ENCODE data around the gene SNORC. TPM values are rescaled to one million over a fixed set of nuclear protein-coding genes. Genes with fewer than 3 reads are reported as not detected.

The SNORC gene
- total and polyA plus RNA-seq, 2 of the 13 experiments (the other 11 are each of a cell fraction or from before 2014, with no cell fraction given) = 59.1 to 86.1 TPM

DNA sequence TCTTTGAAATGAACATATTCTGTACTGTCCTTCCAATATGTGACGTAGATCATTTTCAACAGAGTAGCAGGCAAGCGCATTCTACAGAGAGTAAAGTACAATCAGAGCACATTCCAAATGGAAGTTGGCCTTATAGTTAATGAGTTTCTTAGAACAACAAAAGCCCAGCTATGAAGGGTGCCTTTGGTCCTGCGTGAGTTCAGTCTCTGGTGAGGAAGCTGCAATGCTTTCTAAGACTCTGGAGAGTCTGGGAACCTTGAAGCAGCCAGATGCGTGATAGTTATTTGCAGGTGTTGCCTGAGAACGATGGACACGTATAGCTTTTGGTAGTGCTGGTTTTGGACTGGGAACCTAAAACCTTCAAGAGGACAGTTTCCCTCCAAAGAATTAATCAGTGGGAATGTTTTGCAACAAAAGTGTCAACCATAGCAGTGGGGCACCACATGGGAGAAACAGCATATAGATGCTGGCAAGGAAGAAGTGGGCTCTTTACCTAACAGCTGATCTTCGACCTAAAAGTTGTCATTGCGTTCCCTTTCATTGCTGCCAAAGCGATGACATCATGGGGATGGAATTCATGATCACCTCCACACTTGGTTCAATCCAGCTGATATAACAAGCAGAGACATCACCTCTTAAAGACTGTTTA lies 9.3 kb upstream of the SNORC start (continued):
- TF ChIP-seq, protein P1, sequence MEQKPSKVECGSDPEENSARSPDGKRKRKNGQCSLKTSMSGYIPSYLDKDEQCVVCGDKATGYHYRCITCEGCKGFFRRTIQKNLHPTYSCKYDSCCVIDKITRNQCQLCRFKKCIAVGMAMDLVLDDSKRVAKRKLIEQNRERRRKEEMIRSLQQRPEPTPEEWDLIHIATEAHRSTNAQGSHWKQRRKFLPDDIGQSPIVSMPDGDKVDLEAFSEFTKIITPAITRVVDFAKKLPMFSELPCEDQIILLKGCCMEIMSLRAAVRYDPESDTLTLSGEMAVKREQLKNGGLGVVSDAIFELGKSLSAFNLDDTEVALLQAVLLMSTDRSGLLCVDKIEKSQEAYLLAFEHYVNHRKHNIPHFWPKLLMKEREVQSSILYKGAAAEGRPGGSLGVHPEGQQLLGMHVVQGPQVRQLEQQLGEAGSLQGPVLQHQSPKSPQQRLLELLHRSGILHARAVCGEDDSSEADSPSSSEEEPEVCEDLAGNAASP (CRISPR knock-in tag; IDR thresholded peaks at IDR 0.05; ENCODE audit: borderline replicate concordance) = 0 out of 2 replicates have a peak, but pooled peaks have one; percentile 38
- TF ChIP-seq FOXA1 (IDR thresholded peaks at IDR 0.05) (no peak), FOXA1 (CRISPR knock-in tag; IDR thresholded peaks at IDR 0.05) (peak; percentile 36), ZSCAN25 (CRISPR knock-in tag; IDR thresholded peaks at IDR 0.05) (peak; percentile 66; the same call in 1 of the 2 replicates), HDAC2 (CRISPR knock-in tag; IDR thresholded peaks at IDR 0.05) (peak; percentile 64), RNF2 (conservative IDR thresholded peaks at IDR 0.05; ENCODE audit: low read depth) (0 out of 2 replicates have a peak, but pooled peaks have one; percentile 23), ZNF224 (CRISPR knock-in tag; IDR thresholded peaks at IDR 0.05) (no peak), ZNF501 (CRISPR knock-in tag; IDR thresholded peaks at IDR 0.05) (peak; percentile 37; the same call in 1 of the 2 replicates), ZNF331 (CRISPR knock-in tag; IDR thresholded peaks at IDR 0.05) (no peak; the same call in none of the 2 replicates), EZH2 (conservative IDR thresholded peaks at IDR 0.05; ENCODE audit: low read depth, low read length) (no peak), PRDM15 (CRISPR knock-in tag; IDR thresholded peaks at IDR 0.05) (no peak), ZBTB21 (CRISPR knock-in tag; IDR thresholded peaks at IDR 0.05) (peak; percentile 85), ZNF333 (CRISPR knock-in tag; IDR thresholded peaks at IDR 0.05; ENCODE audit: borderline replicate concordance) (no peak), ZNF326 (CRISPR knock-in tag; IDR thresholded peaks at IDR 0.05; ENCODE audit: borderline replicate concordance) (no peak; the same call in 1 of the 2 replicates), EHMT2 (IDR thresholded peaks at IDR 0.05; ENCODE audit: borderline replicate concordance, low read depth, low read length) (peak; percentile 46; the same call in 1 of the 2 replicates), IRF9 (CRISPR knock-in tag; IDR thresholded peaks at IDR 0.05; ENCODE audit: borderline replicate concordance) (0 out of 2 replicates have a peak, but pooled peaks have one; percentile 46), JARID2 (CRISPR knock-in tag; IDR thresholded peaks at IDR 0.05; ENCODE audit: insufficient replicate concordance) (no peak), DMAP1 (CRISPR knock-in tag; IDR thresholded peaks at IDR 0.05) (peak; percentile 51; the same call in 1 of the 2 replicates), KAT7 (CRISPR knock-in tag; IDR thresholded peaks at IDR 0.05; ENCODE audit: borderline replicate concordance) (peak; percentile 55; the same call in 1 of the 2 replicates), HNF4G (IDR thresholded peaks at IDR 0.05; ENCODE audit: borderline replicate concordance, low read depth, low read length) (peak; percentile 63), HNF4G (CRISPR knock-in tag; IDR thresholded peaks at IDR 0.05; ENCODE audit: borderline replicate concordance, low read depth) (no peak)
- TF ChIP-seq, protein P2, sequence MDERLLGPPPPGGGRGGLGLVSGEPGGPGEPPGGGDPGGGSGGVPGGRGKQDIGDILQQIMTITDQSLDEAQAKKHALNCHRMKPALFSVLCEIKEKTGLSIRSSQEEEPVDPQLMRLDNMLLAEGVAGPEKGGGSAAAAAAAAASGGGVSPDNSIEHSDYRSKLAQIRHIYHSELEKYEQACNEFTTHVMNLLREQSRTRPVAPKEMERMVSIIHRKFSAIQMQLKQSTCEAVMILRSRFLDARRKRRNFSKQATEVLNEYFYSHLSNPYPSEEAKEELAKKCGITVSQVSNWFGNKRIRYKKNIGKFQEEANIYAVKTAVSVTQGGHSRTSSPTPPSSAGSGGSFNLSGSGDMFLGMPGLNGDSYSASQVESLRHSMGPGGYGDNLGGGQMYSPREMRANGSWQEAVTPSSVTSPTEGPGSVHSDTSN (CRISPR knock-in tag; IDR thresholded peaks at IDR 0.05) = no peak
